Activated CD4-positive, alpha-beta T cell treated with anti-CD3 and anti-CD28 coated beads, Interleukin-2, amount 50 U/mL, for 24 hours (primary cell): Measurements from ENCODE around the gene AIMP1.

Source experiments
- DNase-seq, 2 donors: peaks; one replicate each; pipeline ENCODE4 v3.0.0-alpha.2; 2020; ENCODE audit warnings: low read depth in 1 of 2, low spot score in 1 of 2

Gene AIMP1

GRCh38 chr4:106315968-106316772, at the start of gene AIMP1, which contains the start of gene TBCK:
TSS of gene AIMP1 (plus strand) at chr4:106316550. CDS start at chr4:106325010, 8,460 bp downstream.
TSS of gene TBCK (minus strand) at chr4:106316209. CDS start at chr4:106308960, 7,249 bp downstream.
- DNase-seq: peak; percentile 78 to 87

GRCh38 chr4:106268786-106269185, 47.6 kb upstream of the AIMP1 start:
- no peak for DNase-seq

- DNase-seq: no peak
These were observed 46.6 kb upstream of the AIMP1 start for GRCh38 chr4:106269711-106270110.

GRCh38 chr4:106270736-106271135, 45.6 kb upstream of the AIMP1 start:
- no peak for DNase-seq

- DNase-seq: no peak
These were observed 42.5 kb upstream of the AIMP1 start for GRCh38 chr4:106273831-106274230.

GRCh38 chr4:106277140-106277675, 39.1 kb upstream of the AIMP1 start:
- DNase-seq: no peak

GRCh38 chr4:106284227-106284626, 32.1 kb upstream of the AIMP1 start:
- DNase-seq: no peak

GRCh38 chr4:106286611-106287010, 29.7 kb upstream of the AIMP1 start:
- no peak for DNase-seq

- no peak for DNase-seq
These were observed 28.9 kb upstream of the AIMP1 start for GRCh38 chr4:106287353-106287969.

- DNase-seq: no peak
These were observed 26.6 kb upstream of the AIMP1 start for GRCh38 chr4:106289737-106290136.

- no peak for DNase-seq
These were observed 24.7 kb upstream of the AIMP1 start for GRCh38 chr4:106291678-106292077.

- no peak for DNase-seq
These were observed 22.3 kb upstream of the AIMP1 start for GRCh38 chr4:106294062-106294461.

GRCh38 chr4:106297245-106298035, 18.9 kb upstream of the AIMP1 start:
- DNase-seq: no peak

GRCh38 chr4:106299977-106300376, 16.4 kb upstream of the AIMP1 start:
- no peak for DNase-seq

GRCh38 chr4:106301393-106302061, 14.8 kb upstream of the AIMP1 start:
- DNase-seq: no peak

GRCh38 chr4:106302062-106302438, 14.3 kb upstream of the AIMP1 start:
- DNase-seq: no peak

- no peak for DNase-seq
These were observed 12.6 kb upstream of the AIMP1 start for GRCh38 chr4:106303548-106304281.

- DNase-seq: no peak
These were observed 11.7 kb upstream of the AIMP1 start for GRCh38 chr4:106304632-106305031.

- DNase-seq: no peak
These were observed 10.8 kb upstream of the AIMP1 start for GRCh38 chr4:106305435-106306055.

GRCh38 chr4:106306561-106306960, 9.8 kb upstream of the AIMP1 start:
- DNase-seq: no peak
